SK-N-SH treated with all-trans-retinoic acid at 6 μM for 48 hours (cell line): ENCODE data around the gene SMIM22.

Experiments
- ATAC-seq: fragments of 200-7000 bp; cut with Tn5 transposase; 3 replicates; pipeline ENCODE4 v1.9.1; 2020; ENCODE audit warnings: mild to moderate bottlenecking, moderate library complexity
- ARNTL ChIP-seq: fragments of 450-650 bp; formaldehyde crosslinking; IDR thresholded peaks from 2 replicates; pipeline ENCODE4 v1.5.0; 2020; ENCODE audit warnings: low read depth, mild to moderate bottlenecking, moderate library complexity, borderline replicate concordance
- CSDC2 ChIP-seq: fragments of 250-450 bp; sonication (Bioruptor Pico); IDR thresholded peaks from 2 replicates; pipeline ENCODE4 v1.5.0; 2020; ENCODE audit warnings: mild to moderate bottlenecking, moderate library complexity
- CSRNP3 ChIP-seq: fragments of 250-450 bp; sonication (Bioruptor Pico); IDR thresholded peaks from 2 replicates; pipeline ENCODE4 v1.5.1; 2021; ENCODE audit warnings: mild to moderate bottlenecking, moderate library complexity
- GLIS3 ChIP-seq: fragments of 250-450 bp; sonication (Bioruptor Pico); IDR thresholded peaks from 2 replicates; pipeline ENCODE4 v1.5.0; 2020; ENCODE audit warnings: mild to moderate bottlenecking, moderate library complexity
- ISL1 ChIP-seq: fragments of 250-450 bp; sonication (Bioruptor Pico); IDR thresholded peaks from 2 replicates; pipeline ENCODE4 v2.1.2; 2022; ENCODE audit warnings: mild to moderate bottlenecking, moderate library complexity
- OSR1 ChIP-seq: fragments of 250-450 bp; sonication (Bioruptor Pico); IDR thresholded peaks from 2 replicates; pipeline ENCODE4 v1.8.0; 2022; ENCODE audit warnings: moderate library complexity, mild to moderate bottlenecking, inconsistent platforms
- PATZ1 ChIP-seq: fragments of 250-450 bp; sonication (Bioruptor Pico); IDR thresholded peaks from 2 replicates; pipeline ENCODE4 v1.8.0; 2020; ENCODE audit warnings: mild to moderate bottlenecking, moderate library complexity, borderline replicate concordance
- POU6F1 ChIP-seq: fragments of 250-450 bp; sonication (Bioruptor Pico); IDR thresholded peaks from 2 replicates; pipeline ENCODE4 v1.8.0; 2021; ENCODE audit warnings: low read depth, mild to moderate bottlenecking, moderate library complexity, borderline replicate concordance
- RARB ChIP-seq: fragments of 250-450 bp; sonication (Bioruptor Pico); IDR thresholded peaks from 2 replicates; pipeline ENCODE4 v1.8.0; 2021; ENCODE audit warnings: mild to moderate bottlenecking, moderate library complexity
- SNAI2 ChIP-seq: fragments of 250-450 bp; sonication (Bioruptor Pico); IDR thresholded peaks from 2 replicates; pipeline ENCODE4 v1.5.0; 2020; ENCODE audit warnings: mild to moderate bottlenecking, moderate library complexity
- TCF4 ChIP-seq: fragments of 250-450 bp; sonication (Bioruptor Pico); IDR thresholded peaks from 2 replicates; pipeline ENCODE4 v1.8.0; 2021; ENCODE audit warnings: mild to moderate bottlenecking, moderate library complexity, borderline replicate concordance
- TSHZ2 ChIP-seq: fragments of 250-450 bp; sonication (Bioruptor Pico); IDR thresholded peaks from 2 replicates; pipeline ENCODE4 v1.5.0; 2020; ENCODE audit warnings: mild to moderate bottlenecking, moderate library complexity
- ZC3H10 ChIP-seq: fragments of 250-450 bp; sonication (Bioruptor Pico); IDR thresholded peaks from 2 replicates; pipeline ENCODE4 v1.5.1; 2021; ENCODE audit warnings: mild to moderate bottlenecking, moderate library complexity
- ZFP3 ChIP-seq: fragments of 250-450 bp; sonication (Bioruptor Pico); IDR thresholded peaks from 2 replicates; pipeline ENCODE4 v1.5.0; 2020; ENCODE audit warnings: mild to moderate bottlenecking, moderate library complexity
- ZFP30 ChIP-seq: fragments of 450-650 bp; formaldehyde crosslinking; IDR thresholded peaks from 2 replicates; pipeline ENCODE4 v1.5.0; 2022; ENCODE audit warnings: mild to moderate bottlenecking, moderate library complexity
- ZNF565 ChIP-seq: fragments of 450-650 bp; formaldehyde crosslinking; conservative IDR thresholded peaks from 2 replicates; pipeline ENCODE4 v1.5.0; 2020; ENCODE audit warnings: low read depth, mild to moderate bottlenecking, moderate library complexity
- ZNF70 ChIP-seq: fragments of 450-650 bp; formaldehyde crosslinking; IDR thresholded peaks from 2 replicates; pipeline ENCODE4 v1.5.0; 2020; ENCODE audit warnings: mild to moderate bottlenecking, moderate library complexity
- ZNF8 ChIP-seq: fragments of 450-650 bp; formaldehyde crosslinking; IDR thresholded peaks from 2 replicates; pipeline ENCODE4 v1.5.0; 2020; ENCODE audit warnings: mild to moderate bottlenecking, moderate library complexity

Gene SMIM22

GRCh38 chr16:4788489-4788889, 6.7 kb upstream of the SMIM22 start:
- TF ChIP-seq TSHZ2 (CRISPR knock-in tag) (no peak), ZNF70 (CRISPR knock-in tag) (peak; percentile 49; the same call in 1 of the 2 replicates)
- ATAC-seq: no peak

GRCh38 chr16:4788910-4789309, 6.3 kb upstream of the SMIM22 start:
- ATAC-seq: no peak
- TF ChIP-seq ZNF8 (CRISPR knock-in tag) (peak; percentile 32; the same call in 1 of the 2 replicates), CSDC2 (no peak)

GRCh38 chr16:4790261-4790660, 4.9 kb upstream of the SMIM22 start:
- no peak for ATAC-seq
- TF ChIP-seq GLIS3 (CRISPR knock-in tag): no peak
- TF ChIP-seq CSRNP3 (CRISPR knock-in tag): no peak

- ATAC-seq: no peak
- no peak for TF ChIP-seq POU6F1 (CRISPR knock-in tag)
- TF ChIP-seq CSDC2: no peak
- TF ChIP-seq CSRNP3 (CRISPR knock-in tag): no peak
- no peak for TF ChIP-seq RARB (CRISPR knock-in tag)
- TF ChIP-seq GLIS3 (CRISPR knock-in tag): no peak
- TF ChIP-seq TSHZ2 (CRISPR knock-in tag): no peak
- no peak for TF ChIP-seq ZC3H10 (CRISPR knock-in tag)
- TF ChIP-seq ZNF70 (CRISPR knock-in tag): no peak
- TF ChIP-seq SNAI2: no peak
- no peak for TF ChIP-seq ZFP3
- no peak for TF ChIP-seq TCF4 (CRISPR knock-in tag)
- no peak for TF ChIP-seq ISL1 (CRISPR knock-in tag)
- no peak for TF ChIP-seq ARNTL (CRISPR knock-in tag)
- no peak for TF ChIP-seq OSR1
- TF ChIP-seq ZFP30 (CRISPR knock-in tag): no peak
- TF ChIP-seq ZNF565 (CRISPR knock-in tag): no peak
- no peak for TF ChIP-seq PATZ1 (CRISPR knock-in tag)
Measured at GRCh38 chr16:4790871-4791270, 4.3 kb upstream of the SMIM22 start.
